HG03378 (cell line): Measurements from ENCODE around the gene CLMP.
"Not testable (repeated sequence)": the region's sequence is repeated elsewhere in the genome, so short reads cannot be mapped to it uniquely, and the experiment has no call there.

Experiments used
- ATAC-seq: cut with Tn5 transposase; IDR thresholded peaks from one replicate; pipeline ENCODE4 v1.9.1; 2021; ENCODE audit warnings: mild to moderate bottlenecking, moderate library complexity; ENCODE audit not compliant: unreplicated experiment

The CLMP gene

GRCh38 chr11:123218451-123218850 is 23.4 kb upstream of the CLMP start:
- ATAC-seq, result no peak

- ATAC-seq, result no peak
Observed at GRCh38 chr11:123217897-123218296, 22.8 kb upstream of the CLMP start.

GRCh38 chr11:123216249-123216648 is 21.2 kb upstream of the CLMP start:
- ATAC-seq, result no peak

GRCh38 chr11:123214940-123215339 is 19.9 kb upstream of the CLMP start:
- ATAC-seq, result no peak

- no peak for ATAC-seq
Observed at GRCh38 chr11:123214396-123214795, 19.3 kb upstream of the CLMP start.

GRCh38 chr11:123213307-123213771 is 18.3 kb upstream of the CLMP start:
- no peak for ATAC-seq

- ATAC-seq, result no peak
Observed at GRCh38 chr11:123212406-123212805, 17.4 kb upstream of the CLMP start.

- ATAC-seq, result no peak
Observed at GRCh38 chr11:123211981-123212380, 16.9 kb upstream of the CLMP start.

- no peak for ATAC-seq
Observed at GRCh38 chr11:123211149-123211852, 16.3 kb upstream of the CLMP start.

- ATAC-seq, result no peak
Observed at GRCh38 chr11:123209591-123209990, 14.5 kb upstream of the CLMP start.

- no peak for ATAC-seq
Observed at GRCh38 chr11:123206791-123207434, 11.9 kb upstream of the CLMP start.

- ATAC-seq, result not testable (repeated sequence)
Observed at GRCh38 chr11:123206055-123206454, 11.0 kb upstream of the CLMP start.

- no peak for ATAC-seq
Observed at GRCh38 chr11:123203934-123204333, 8.9 kb upstream of the CLMP start.

- no peak for ATAC-seq
Observed at GRCh38 chr11:123203471-123203870, 8.4 kb upstream of the CLMP start.

- no peak for ATAC-seq
Observed at GRCh38 chr11:123202155-123203151, 7.4 kb upstream of the CLMP start.

GRCh38 chr11:123200264-123200663 is 5.2 kb upstream of the CLMP start:
- no peak for ATAC-seq

GRCh38 chr11:123197711-123198110 is 2.7 kb upstream of the CLMP start:
- ATAC-seq, result no peak

- ATAC-seq, result no peak
Observed at GRCh38 chr11:123196060-123196714, 1.1 kb upstream of the CLMP start.

- ATAC-seq, result no peak
Observed at GRCh38 chr11:123194337-123195187, 486 bp downstream of the CLMP start.

- ATAC-seq, result no peak
Observed at GRCh38 chr11:123193742-123194141, 1.3 kb downstream of the CLMP start.
